GM21786 (cell line): ENCODE measurements around the gene CLVS2.

ENCODE experiments used
- ATAC-seq: cut with Tn5 transposase; IDR thresholded peaks from one replicate; pipeline ENCODE4 v1.9.1; 2021; ENCODE audit not compliant: unreplicated experiment

CLVS2 gene, protein sequence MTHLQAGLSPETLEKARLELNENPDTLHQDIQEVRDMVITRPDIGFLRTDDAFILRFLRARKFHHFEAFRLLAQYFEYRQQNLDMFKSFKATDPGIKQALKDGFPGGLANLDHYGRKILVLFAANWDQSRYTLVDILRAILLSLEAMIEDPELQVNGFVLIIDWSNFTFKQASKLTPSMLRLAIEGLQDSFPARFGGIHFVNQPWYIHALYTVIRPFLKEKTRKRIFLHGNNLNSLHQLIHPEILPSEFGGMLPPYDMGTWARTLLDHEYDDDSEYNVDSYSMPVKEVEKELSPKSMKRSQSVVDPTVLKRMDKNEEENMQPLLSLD

DNA sequence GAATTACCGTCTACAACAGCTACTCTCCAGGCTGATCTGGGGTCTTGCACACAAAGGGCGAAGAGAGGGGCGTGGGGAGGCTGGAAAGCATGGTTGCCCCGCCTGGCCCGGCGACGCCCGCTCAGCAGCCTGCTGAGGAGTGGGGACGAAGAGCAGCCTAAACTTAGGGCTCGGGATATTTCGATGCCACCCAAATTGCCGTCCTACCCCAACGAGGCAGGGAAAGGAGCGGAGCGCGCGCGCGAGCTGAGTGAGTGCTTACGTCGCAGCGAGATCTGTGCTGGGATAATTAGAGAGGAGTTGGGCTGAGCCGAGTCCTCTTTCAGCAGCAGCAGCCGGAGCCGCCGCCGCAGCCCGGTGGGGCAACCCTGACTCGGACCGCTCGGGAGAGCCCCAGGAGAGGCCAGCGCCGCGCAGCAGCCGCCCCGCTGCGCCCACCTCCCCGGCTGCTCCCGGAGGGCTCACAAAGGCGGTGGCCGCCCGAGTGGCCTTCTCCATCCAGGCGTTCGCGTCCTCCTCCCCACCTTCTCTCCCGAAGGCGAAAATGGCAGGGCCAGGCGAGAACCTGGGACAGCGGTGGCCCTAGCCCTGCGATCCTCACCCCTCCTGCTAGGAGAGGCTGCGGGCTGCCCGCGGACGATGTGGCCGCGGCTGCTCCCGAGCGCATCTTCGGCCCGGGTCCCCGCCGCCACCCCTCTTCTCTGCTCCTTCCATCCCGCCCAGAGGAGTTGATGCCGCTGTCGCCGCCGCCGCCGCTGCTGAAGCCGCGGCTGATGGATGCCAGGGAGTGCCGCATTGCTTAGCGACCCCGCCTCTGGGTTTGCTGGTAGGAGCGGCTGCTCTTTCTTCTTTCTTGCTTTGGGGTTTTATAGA is at the start of gene CLVS2:
Gene CLVS2, plus strand, starts transcription at position 315 of the 873 bp plus-strand sequence. CDS start 1,543 bp downstream, outside the sequence.
- no peak for ATAC-seq

DNA sequence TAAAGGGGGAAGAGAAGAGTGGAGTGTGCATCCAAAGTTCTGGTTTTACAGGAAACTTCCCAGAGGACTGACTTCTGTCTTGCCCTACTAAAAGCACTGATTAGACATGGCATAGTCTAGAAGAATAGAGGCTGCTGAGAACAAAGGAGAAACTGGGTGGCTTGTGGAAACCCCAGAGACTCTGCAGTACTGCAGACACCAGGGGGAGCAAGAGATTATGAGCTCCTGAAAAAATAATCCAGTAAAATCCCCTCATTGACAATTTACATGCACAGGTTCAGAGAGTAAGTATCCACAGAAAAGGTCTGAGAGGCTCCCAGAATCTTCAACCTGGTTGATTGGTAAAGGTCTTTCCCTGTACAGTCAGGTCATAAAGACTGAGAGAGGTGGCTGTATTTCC is 48.7 kb upstream of the CLVS2 start:
- ATAC-seq, result no peak

DNA sequence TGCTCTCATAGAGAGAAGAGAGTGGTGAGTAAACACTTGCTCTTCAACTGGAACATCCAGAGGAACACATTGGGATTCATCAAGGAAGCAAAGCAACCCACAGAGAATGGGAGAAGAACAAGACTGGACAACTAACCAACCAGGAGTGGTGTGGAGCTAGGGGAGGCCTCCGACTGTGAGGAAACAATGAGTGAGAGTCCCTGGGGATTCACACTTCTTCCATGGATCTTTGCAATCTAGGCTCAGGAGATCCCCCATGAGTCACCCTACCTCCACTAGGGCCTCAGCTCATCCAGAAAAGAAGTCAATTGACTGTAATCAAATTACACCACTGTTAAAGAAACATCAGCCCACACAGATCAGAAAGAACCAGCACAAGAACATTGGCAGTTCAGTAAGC is 42.3 kb upstream of the CLVS2 start:
- no peak for ATAC-seq

DNA sequence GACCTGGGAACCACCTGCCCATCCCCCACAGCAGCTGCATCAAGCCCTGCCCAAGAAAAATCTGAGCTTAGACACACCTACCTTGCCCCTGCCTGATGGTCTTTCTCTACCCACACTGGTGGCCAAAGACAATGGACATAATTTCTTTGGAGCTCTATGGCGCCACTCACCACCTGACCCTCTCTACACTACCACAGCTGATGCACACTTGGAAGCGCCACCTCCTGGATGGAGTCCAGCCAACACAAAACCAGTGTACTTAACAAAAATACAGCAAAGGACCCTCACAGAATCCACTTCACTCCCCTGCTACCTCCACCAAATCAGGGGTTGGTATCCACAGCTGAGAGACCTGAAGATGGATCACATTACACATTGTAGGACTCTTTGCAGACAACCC is 39.7 kb upstream of the CLVS2 start:
- ATAC-seq, result no peak

DNA sequence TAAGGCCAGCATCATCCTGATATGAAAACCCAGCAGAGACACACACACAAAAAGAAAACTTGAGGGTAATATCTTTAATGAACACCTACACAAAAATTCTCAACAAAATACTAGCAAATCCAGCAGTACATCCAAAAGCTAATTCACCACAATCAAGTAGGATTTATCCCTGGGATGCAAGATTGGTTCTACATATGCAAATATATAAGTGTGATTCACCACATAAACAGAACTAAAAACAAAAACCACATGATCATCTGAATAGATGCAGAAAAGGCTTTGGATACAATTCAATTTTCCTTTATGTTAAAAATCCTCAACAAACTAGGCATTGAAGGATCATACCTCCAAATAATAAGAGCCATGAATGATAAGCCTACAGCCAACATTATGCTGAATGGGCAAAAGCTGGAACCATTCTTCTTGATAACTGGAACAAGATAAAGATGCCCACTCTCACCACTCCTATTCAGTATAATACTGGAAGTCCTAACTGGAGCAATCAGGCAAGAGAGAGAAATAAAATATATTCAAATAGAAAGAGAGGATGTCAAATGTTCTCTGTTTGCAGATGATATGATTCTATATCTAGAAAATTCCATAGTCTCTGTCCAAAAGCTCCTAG is 33.9 kb upstream of the CLVS2 start:
- ATAC-seq, result no peak

DNA sequence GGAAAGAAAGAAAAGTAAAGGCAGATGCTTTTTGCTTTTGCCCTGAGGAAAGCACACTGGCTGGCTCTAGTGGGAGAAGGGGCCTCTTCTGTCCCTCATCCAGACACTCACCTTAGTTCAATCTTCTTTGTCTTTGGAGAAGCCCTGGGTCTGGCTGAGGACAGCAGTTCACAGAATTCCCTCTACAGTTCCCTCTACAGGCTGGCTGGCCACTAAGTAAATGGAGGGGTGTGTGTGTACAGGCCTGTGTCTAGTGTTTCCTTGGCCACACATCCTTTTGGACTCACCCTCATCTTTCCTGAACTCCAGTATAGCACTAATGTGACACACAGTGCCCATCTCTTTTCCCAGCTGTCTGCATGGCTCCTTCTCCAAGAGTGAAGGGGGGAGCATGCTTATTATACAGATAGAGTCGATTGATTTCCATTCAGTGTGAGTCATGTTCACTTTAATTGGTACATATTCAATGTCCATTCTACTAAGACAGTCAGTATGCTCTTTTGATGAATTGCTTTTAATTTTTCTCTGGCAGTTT is 26.0 kb upstream of the CLVS2 start:
- no peak for ATAC-seq

DNA sequence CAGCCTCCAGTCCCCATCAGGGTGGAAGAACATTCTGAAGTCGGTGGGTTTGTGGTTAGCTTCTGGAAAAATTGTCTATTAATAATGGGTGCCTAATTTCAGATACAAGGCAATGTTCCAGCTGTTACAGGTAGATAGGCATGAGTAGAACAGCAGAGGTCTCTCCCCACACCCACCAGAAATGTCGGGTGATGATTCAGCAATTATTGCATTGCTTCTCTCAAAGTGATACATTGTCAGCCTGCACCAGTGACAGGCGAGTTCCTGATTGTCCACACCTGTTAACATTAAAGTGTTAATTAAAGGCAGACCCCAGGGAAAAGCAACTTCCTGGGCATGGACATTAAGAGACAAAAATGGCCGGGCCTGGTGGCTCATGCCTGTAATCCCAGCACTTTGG is 18.9 kb upstream of the CLVS2 start:
- no peak for ATAC-seq

DNA sequence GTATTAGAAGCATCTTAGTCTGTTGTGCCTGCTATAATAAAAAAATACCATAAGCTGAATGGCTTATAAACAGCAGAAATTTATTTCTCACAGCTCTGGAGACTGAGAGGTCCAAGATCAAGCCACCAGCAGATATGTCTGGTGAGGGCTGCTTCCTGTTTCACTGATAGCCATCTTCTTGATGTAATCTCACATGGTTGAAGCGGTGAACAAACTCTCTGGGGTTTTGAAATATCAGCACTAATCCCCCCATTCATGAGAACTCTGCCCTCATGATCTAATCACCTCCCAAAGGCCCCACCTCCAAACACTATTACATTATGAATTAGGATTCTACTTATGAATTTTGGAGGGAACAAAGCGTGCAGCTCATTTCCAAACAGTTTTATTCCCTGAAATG is 11.6 kb upstream of the CLVS2 start:
- ATAC-seq, result no peak

DNA sequence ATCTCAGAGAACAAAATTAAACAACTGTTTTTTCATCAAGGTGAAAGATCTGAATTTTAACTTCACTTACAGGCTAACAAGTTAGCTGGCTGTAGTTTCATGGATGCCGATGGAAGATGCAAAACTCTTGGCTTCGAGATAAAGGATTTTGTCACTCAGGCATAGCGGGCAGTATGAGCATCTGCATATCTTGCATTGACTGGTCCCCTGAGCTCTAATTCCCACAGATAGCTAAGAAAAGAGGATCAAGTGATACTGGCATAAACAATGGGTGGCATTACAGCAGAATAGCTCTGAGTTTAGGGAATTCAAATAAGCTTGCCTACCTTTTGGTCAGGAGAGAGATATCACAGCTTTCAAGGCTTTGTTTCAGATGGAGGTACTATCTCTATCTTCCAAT is 1.8 kb upstream of the CLVS2 start:
- ATAC-seq, result no peak

DNA sequence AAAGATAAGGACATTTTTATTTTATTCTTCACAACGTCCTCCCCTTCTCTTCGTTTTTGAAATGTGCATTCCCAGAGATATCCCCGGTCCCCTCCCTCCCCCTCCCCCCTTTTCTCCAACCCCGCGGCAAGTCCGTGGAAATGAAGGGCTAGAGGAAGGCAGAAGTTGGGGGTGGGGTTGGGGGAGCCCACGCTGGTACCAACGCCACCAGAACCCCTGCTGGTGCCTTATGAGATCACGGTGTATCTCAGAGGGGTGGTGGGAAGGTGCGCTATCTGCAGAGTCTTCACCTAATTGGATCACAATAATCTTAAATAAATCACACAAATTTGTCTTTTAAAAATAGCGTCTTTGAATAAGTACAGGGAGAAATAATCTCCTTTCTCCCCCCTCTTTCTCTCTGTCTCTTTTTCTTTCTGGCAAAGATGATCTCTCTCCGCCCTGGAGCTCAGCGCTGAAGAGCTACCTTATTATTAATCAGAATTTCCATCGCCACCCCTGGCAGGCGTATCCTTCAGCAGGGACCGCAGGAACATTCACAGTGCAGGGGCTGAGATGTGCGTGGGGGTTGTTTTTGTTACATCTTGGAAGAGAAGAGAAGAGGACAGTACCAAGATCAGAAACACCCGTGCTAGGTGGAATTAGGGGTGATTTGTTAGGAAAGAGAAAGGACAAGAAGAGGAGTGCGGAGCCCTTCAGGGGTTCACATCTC is 915 bp downstream of the CLVS2 start:
- no peak for ATAC-seq

DNA sequence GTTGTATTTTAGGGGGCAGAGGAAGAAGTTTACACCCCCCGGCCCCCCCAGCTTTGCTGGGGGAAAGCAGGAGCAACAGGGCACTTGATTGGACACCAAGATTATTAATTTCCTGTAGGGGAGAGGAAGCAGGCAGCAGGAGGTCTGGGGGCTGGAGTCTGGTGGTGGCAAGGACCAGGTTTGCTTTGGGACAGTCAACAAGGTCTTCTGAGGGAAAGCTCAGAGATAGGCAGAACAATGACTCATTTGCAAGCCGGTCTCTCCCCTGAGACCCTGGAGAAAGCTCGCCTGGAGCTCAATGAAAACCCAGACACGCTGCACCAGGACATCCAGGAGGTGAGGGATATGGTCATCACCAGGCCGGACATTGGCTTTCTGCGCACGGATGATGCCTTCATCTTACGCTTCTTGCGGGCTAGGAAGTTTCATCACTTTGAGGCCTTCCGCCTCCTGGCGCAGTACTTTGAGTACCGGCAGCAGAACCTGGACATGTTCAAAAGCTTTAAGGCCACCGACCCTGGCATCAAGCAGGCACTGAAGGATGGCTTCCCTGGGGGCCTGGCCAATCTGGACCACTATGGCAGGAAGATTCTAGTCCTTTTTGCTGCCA is 1.6 kb downstream of the CLVS2 start:
- no peak for ATAC-seq

DNA sequence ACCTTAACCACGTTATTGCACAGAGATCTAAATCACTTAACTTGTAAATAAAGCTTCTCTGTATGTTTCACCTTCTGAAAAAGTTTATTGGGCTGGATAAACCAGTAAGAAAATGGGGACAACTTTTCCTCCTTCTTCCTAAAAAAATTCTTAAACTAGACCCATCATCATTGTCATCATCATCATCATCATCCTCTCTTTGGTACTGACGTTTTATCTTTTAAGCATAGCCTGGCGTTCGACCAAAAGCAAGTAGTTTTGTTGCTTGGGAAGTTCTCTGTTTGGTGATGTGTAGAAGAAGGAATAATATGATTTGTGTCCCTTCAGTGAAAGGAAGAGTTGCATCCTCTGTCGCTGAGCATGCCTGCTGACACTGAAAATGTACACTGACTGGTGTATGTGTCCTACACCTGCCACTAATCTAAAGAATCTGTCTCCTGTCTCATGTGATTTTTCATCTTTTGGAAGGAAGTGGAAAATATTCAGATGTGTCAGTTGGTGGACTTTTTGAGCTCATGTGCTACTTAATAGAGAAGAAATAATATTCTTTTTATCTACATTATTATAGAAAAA is 2.5 kb downstream of the CLVS2 start:
- no peak for ATAC-seq

DNA sequence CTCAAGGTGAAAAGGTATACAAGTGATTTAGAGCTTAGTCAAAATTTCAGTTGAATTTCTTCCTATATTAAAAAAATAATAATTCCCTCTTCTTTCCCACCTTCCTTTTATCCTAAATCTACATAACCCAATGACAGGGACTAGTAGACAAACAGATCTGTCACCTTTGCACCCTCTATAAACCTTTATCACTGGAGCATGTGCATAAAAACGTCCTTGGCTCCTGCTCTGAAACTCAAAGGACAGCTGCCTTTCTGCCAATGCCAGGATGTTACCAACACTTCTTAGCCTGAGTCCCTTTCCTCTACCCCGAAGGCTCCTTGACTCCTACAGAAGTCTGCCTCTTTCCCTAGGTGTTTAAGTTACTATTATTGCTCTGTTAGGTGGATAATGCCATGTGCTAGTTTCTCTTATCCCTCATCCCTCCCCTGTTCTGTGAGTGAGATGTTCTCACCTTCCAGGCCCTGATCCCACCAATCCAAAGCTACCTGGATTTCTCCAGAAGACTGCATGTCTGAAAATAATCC is 4.3 kb downstream of the CLVS2 start:
- no peak for ATAC-seq

DNA sequence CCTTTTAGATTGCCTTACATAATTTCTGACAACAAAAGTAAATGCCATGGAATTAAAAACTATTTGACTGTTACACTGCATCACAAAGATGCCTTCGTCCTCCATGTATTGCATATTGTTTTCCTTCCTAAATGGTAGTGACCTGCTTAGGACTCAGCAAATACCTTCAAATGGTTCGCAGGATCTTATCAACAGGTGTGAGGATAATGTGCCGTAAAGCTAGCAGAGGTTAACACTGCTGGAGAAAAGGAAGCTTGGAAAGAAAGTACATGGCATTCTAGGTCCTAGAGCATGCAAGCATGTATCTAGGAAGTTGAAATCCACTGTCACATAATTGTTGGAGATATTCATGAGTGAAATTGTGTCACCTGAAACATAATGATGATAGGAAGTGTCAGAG is 5.5 kb downstream of the CLVS2 start:
- no peak for ATAC-seq

DNA sequence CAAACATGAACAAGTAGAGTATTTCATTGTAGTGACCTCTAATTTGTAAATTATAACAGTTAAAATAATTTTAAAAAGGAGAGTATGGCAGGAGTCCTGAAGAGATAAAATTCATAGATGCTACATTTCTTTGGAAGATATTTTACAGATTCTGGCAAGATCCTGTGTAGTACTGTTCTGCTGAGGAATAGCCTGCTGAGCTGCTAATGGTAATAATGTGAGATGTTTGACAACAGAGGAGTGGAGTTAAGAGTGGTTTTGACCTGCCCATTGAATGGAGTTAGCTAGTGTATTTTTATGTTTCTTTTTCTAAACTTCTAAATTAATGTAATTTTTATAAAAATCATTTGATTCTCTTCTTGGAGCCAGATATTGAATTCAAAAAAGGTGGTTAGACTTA is 11.8 kb downstream of the CLVS2 start:
- no peak for ATAC-seq

DNA sequence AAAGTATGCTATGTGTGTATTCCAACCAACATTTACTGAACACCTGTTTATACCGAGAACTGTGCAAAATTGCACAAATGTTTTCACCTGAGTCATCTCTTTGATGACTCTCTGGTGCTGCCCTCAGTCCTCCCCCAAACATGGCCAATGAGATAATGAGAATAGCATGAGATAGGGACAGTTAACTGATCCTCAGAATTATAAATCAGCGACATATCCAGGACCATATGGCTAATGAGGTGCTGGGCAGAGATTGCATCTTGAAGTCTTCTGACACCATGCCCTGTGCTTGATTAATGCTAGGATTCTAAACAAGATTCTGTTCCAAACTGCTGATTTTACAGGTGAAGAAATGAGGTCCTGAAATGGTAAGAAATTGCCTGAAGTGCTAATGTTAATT is 13.0 kb downstream of the CLVS2 start:
- no peak for ATAC-seq

DNA sequence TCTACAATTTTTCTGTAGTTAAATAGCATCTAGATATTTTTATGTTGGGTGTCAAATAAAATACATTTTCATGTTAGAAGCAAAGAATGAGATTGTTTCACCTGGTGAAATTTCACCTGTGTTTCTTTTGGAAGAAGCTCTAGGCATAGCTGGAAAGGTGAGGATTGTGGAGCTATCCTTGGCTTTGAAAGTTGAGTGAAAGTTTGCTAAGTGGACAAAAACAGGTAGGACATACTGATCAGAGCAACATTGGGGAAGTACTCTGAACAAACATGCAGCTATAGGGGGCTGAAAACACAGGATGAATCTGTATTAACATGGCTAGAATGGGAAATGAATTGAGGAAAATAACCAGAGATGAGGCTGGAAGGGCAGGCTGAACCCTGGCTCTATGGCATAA is 18.8 kb downstream of the CLVS2 start:
- no peak for ATAC-seq

DNA sequence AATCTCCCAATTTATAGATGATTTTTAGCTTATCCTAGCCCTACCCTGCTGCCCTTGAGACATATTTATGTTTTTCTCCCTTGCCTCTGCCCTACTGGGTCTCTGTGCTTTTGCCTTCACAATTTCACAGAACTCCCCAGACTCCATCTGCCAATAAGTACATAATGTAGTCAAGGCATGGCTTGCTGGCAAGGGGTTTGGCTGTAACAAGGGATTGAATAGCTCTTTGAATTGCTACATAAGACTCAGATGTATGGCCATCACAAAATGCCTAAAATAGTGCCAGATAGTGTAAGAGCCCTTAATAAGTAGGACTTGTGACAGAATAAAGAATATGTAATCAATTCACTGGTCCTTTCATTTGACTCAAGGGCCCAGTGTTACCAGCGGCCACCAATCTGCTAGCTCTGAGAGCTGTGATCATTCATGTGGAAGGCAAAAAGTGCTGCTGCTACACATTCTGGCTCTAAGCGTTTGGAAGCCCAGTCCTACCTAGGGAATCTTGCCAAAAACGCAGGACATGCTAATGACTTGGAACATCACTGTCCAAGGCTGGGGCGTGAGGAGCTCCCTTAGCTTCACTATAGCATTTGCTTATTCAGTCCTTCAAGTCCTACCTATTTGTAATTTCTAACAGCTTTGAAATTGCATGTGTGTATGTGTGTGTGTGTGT is 20.5 kb downstream of the CLVS2 start:
- ATAC-seq, result no peak

DNA sequence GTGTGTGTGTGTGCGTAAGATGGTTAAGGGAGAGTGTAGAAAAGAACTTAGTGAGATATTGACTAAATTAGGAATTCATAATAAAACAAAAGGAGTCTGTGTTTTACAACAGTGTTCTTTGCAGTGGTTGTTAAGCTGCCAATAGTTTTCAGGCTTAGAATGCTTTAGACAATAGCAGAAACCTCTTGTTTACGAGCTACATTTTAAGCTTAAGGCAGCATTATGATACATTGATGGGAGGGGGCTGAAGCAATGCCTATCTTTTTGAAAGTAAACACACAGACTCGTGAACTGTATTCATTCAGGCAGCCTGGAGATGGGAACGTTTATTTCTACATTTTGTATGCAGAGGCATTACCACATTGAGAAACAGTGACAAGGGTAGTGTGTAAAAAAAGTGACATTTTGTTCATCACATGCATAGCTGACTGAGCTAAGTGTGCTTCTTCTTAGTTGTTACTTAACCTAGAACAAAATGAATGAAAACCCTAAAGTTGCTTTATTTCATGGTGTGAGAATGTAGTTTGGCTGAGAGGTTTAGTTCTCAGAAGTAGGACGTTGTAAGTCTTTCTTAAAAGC is 21.2 kb downstream of the CLVS2 start:
- no peak for ATAC-seq
